SW480 (cell line): ENCODE results near the gene CYBRD1.

ENCODE experiments used
- DNase-seq: peaks from one replicate; pipeline ENCODE4 v3.0.0-alpha.2; 2016; ENCODE audit warnings: low spot score

Gene CYBRD1

GRCh38 chr2:171553858-171554257, 31.6 kb downstream of the CYBRD1 start:
- DNase-seq, result peak; percentile 9

- no peak for DNase-seq
Measured at GRCh38 chr2:171554991-171555615, 32.8 kb downstream of the CYBRD1 start.

GRCh38 chr2:171557363-171557762, 35.1 kb downstream of the CYBRD1 start:
- no peak for DNase-seq

- no peak for DNase-seq
Measured at GRCh38 chr2:171563301-171563700, 41.0 kb downstream of the CYBRD1 start.

GRCh38 chr2:171564463-171564862, 42.2 kb downstream of the CYBRD1 start:
- no peak for DNase-seq

GRCh38 chr2:171566057-171566456, 43.8 kb downstream of the CYBRD1 start:
- no peak for DNase-seq

- no peak for DNase-seq
Measured at GRCh38 chr2:171566753-171567152, 44.5 kb downstream of the CYBRD1 start.

- DNase-seq, result peak; percentile 9
Measured at GRCh38 chr2:171568089-171568488, 45.8 kb downstream of the CYBRD1 start.

GRCh38 chr2:171571721-171572120, 49.4 kb downstream of the CYBRD1 start:
- DNase-seq, result no peak

GRCh38 chr2:171574149-171574795, 52.0 kb downstream of the CYBRD1 start:
- peak; percentile 65 for DNase-seq

GRCh38 chr2:171575606-171576005, 53.3 kb downstream of the CYBRD1 start:
- no peak for DNase-seq

- no peak for DNase-seq
Measured at GRCh38 chr2:171578127-171578803, 56.0 kb downstream of the CYBRD1 start.

GRCh38 chr2:171579481-171579880, 57.2 kb downstream of the CYBRD1 start:
- DNase-seq, result no peak

GRCh38 chr2:171583566-171583965, 61.3 kb downstream of the CYBRD1 start:
- DNase-seq, result no peak

GRCh38 chr2:171584001-171584400, 61.7 kb downstream of the CYBRD1 start:
- DNase-seq, result no peak

- DNase-seq, result no peak
Measured at GRCh38 chr2:171587132-171587531, 64.9 kb downstream of the CYBRD1 start.

- no peak for DNase-seq
Measured at GRCh38 chr2:171587567-171587966, 65.3 kb downstream of the CYBRD1 start.

- DNase-seq, result no peak
Measured at GRCh38 chr2:171590116-171590515, 67.8 kb downstream of the CYBRD1 start.

GRCh38 chr2:171592036-171592555, 69.8 kb downstream of the CYBRD1 start:
- no peak for DNase-seq

GRCh38 chr2:171595456-171595855, 73.2 kb downstream of the CYBRD1 start:
- no peak for DNase-seq

- DNase-seq, result no peak
Measured at GRCh38 chr2:171595896-171596295, 73.6 kb downstream of the CYBRD1 start.

- DNase-seq, result peak; percentile 70
Measured at GRCh38 chr2:171598713-171599319, 76.5 kb downstream of the CYBRD1 start.

GRCh38 chr2:171600126-171600525, 77.9 kb downstream of the CYBRD1 start:
- no peak for DNase-seq
